Measurements from ENCODE around the gene DYRK1A. TPM values are rescaled to one million over a fixed set of nuclear protein-coding genes. Genes with fewer than 3 reads are reported as not detected.
"Not testable (repeated sequence)": the region's sequence is repeated elsewhere in the genome, so short reads cannot be mapped to it uniquely, and the experiment has no call there.

Gene DYRK1A
- total RNA-seq, 1 donor from 2014 or later = 88.8 TPM

GRCh38 chr21:37516998-37517397 is 150.4 kb downstream of the DYRK1A start:
- intact Hi-C loops (cut with micrococcal nuclease) = no loop called here

GRCh38 chr21:37520801-37521200 is 154.2 kb downstream of the DYRK1A start:
- intact Hi-C loops (cut with micrococcal nuclease) = no loop called here

DNA sequence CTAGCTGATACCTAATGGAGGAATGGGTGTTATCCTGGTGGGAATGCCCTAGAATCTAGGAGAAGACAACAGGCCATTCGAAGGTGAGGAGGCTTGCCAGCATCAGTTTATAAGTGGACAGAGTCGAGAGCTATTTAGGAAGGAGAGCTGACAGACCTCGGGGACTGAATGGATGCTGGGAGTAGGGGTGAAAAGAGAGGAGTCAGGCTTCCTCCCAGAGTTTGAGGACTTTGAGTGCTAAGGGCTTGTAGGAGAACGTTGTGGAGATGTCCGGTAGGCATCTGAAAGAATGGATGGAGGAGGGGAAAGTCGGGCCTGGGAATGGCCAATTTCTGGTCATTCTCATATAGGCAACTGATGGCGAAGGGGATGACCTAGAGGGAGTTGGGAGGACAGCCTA is 155.1 kb downstream of the DYRK1A start:
- intact Hi-C loops (cut with micrococcal nuclease) = no loop called here

GRCh38 chr21:37522641-37523295 is 156.2 kb downstream of the DYRK1A start:
- intact Hi-C loops (cut with micrococcal nuclease) = no loop called here

- intact Hi-C loops (cut with micrococcal nuclease) = not testable (repeated sequence)
Observed at GRCh38 chr21:37524944-37525343, 158.4 kb downstream of the DYRK1A start.

- intact Hi-C loops (cut with micrococcal nuclease) = no loop called here
Observed at GRCh38 chr21:37525810-37526209, 159.2 kb downstream of the DYRK1A start.

GRCh38 chr21:37527103-37527502 is 160.5 kb downstream of the DYRK1A start:
- intact Hi-C loops (cut with micrococcal nuclease) = no loop called here

- intact Hi-C loops (cut with micrococcal nuclease) = no loop called here
Observed at GRCh38 chr21:37527716-37528115, 161.1 kb downstream of the DYRK1A start.

GRCh38 chr21:37528150-37528937 is 161.8 kb downstream of the DYRK1A start:
- intact Hi-C loops (cut with micrococcal nuclease) = no loop called here

GRCh38 chr21:37529649-37530048 is 163.1 kb downstream of the DYRK1A start:
- intact Hi-C loops (cut with micrococcal nuclease) = no loop called here

GRCh38 chr21:37530901-37531351 is 164.4 kb downstream of the DYRK1A start:
- intact Hi-C loops (cut with micrococcal nuclease) = no loop called here

- intact Hi-C loops (cut with micrococcal nuclease) = no loop called here
Observed at GRCh38 chr21:37531431-37531932, 164.9 kb downstream of the DYRK1A start.

DNA sequence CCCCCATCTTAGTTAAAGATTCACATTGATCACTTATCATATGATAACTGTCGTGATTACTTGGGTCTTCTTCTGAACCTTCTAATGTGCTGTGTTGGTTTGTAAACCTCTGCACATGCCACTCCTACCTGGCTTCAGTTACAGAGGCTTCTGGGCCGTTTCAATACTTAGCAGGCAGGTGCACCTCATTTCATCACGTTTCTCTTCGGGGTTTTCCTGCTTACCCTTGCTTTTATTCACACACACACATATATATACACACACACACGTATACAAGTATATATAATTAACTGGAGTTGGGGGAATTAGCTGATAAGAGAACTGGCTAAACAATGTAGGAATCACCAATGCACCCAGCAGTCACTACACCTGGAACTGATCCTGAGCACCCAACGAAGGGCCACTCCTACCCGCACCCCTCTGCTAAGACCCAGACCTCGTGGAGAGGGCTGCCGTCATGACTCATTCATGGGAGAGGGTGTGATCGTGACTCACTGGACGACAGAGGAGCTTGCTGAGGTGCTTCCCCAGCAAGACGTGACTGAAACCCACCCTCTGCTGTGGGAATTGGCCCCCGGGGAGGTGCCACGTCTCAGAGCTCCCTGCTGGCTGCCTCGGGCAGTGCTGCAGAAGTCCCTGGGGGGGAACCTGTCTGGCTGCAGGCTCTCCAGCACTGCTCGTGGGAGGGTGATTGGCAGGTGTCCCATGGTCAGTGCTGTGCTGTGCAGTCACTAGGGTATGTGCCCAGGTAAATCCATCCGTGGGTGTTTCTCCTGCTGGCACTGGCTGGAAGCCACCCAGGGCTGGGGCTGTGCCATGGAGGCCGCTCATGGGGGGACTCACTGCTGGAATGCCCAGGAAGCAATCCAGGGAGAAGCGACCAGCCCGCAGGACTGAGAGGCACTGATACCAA is 166.6 kb downstream of the DYRK1A start:
- intact Hi-C loops (cut with micrococcal nuclease) = no loop called here

DNA sequence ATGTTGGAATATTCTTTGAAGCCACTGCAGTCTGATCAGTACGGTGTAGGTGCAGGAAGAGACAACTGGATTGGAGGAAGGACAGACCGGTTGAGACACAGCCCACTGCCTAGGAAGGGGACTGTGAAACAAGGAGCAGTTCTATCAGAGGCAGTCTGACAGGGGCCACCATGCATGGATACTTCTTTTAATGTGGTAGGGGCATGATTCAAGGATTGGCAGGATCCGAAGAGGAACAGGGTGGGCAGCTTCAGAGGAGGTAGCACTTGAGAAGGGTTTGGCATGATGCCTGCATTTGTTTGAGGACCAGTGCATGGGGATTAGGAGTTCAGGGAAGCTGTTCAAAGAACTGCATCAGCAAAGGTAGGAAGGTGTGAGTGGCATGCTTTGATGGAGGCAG is 167.9 kb downstream of the DYRK1A start:
- intact Hi-C loops (cut with micrococcal nuclease) = no loop called here

- intact Hi-C loops (cut with micrococcal nuclease) = no loop called here
Observed at GRCh38 chr21:37535130-37535529, 168.6 kb downstream of the DYRK1A start.

GRCh38 chr21:37535672-37536071 is 169.1 kb downstream of the DYRK1A start:
- intact Hi-C loops (cut with micrococcal nuclease) = no loop called here

GRCh38 chr21:37536616-37537278 is 170.2 kb downstream of the DYRK1A start:
- intact Hi-C loops (cut with micrococcal nuclease) = no loop called here

DNA sequence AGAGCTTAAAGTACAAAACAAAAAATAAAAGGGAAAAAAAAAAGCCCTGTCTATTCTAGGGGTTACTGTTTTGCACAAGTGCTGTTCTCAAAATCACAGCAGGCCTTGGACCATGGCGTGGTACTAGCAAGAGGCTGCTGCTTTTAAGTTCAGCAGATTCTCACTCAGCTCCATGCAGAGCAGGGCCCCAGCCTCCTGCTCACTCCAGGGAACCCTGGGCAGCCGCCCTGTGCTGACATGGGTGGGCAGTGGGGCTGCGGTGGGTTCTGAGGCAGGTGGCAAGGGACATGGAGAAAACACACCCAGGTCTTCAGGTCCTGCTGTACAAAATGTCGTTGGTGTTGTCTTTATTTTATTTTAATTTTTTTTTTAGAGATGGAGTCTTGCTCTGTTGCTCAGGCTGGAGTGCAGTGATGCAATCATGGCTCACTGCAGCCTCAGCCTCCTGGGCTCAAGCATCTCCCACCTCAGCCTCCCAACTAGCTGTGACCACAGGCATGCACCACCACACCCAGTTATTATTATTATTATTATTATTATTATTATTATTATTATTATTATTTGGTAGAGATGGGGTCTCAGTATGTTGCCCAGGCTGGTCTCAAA is 170.9 kb downstream of the DYRK1A start:
- intact Hi-C loops (cut with micrococcal nuclease) = no loop called here

- intact Hi-C loops (cut with micrococcal nuclease) = no loop called here
Observed at GRCh38 chr21:37538971-37539590, 172.5 kb downstream of the DYRK1A start.

- intact Hi-C loops (cut with micrococcal nuclease) = not testable (repeated sequence)
Observed at GRCh38 chr21:37541128-37541527, 174.6 kb downstream of the DYRK1A start.

All from T-helper 2 cell treated with Interferon-gamma antibody and Interleukin-4, amounts not matched to agents 100 ng/mL and 5 ng/mL, for 36 hours (primary cell).